K562 treated with DMSO at 1 percent for 24 hours (cell line): ENCODE measurements around the gene DCAF8L2. TPM values are rescaled to one million over a fixed set of nuclear protein-coding genes. Genes with fewer than 3 reads are reported as not detected.

Source experiments
- total RNA-seq: library from RNA; unstranded; fragments of 300-600 nt; gene quantifications from 2 replicates; pipeline ENCODE4 v1.2.3, GENCODE V29; 2022; ENCODE audit warnings: low read depth; ENCODE audit not compliant: insufficient read depth

Gene DCAF8L2
- not detected in 2 replicates for total RNA-seq

DNA sequence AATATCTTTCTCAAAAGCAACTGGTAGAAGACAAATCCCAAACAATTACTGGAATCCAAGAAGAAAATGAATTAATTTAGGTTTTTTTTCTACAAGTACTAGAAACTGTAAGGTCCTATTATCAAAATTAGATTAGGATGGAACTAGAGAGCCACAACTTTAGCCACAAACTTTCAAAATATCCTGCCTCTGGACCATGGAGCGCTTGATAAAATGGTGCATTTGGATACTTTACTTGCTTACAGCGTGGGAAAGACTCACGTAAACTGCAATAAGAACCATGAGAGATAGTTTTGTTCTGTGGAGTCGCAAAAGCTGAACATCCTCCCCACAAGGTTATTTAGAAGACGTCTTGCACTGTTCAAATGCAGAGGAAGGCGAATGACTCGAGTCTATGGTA, at the start of gene DCAF8L2:
DCAF8L2 (plus strand) TSS at position 301 of the 400 bp plus-strand sequence. CDS start 156,552 bp downstream, outside the sequence.

Other genes with a start within 250 kb of the DCAF8L2 start
- not detected in 2 replicates for gene PPP4R3C, start 127.0 kb upstream of the DCAF8L2 start, total RNA-seq
- gene MAGEB10, start 217.6 kb downstream of the DCAF8L2 start, total RNA-seq, result 0.81 and 0.86 TPM in 2 replicates